HG02798 (cell line): ENCODE measurements around the gene DPH2.

Source experiments
- ATAC-seq: cut with Tn5 transposase; IDR thresholded peaks from one replicate; pipeline ENCODE4 v1.9.1; 2021; ENCODE audit warnings: mild to moderate bottlenecking; ENCODE audit not compliant: unreplicated experiment, poor library complexity

DPH2 gene

DNA sequence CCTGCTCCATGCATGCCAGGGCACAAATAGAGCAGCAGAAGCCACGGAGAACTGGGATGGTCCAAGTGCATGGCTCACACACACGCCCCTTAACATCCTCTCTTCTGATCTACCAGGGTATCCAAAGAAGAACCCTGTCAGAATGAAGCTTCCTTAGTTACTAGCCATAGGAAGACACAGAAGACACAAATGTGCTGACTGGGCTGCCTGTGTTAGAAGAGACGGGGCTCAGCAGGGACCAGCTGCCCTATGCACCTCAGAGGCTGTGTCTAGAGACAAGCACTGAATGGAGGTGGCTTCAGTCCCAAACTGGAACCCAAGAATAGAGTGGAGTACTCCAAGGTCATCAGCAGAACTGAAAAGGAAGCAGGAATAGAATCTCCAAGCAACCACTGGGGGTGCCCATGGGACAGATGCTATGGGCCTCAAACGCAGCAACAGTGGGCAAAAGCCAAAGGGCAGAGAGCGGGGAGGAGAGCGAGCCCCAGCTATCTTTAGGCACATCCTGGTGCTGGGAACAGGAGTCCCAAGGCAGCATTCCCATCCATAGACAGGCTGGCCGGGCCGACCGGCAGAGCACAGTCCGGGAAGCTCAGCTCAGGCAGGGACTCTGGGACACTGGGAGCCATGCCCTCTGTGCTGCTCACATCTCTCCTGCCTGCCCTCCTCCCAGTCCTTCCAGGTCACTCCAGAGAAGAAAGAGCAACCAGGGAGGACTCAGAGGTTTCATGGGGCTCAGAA is 51.9 kb downstream of the DPH2 start:
- no peak for ATAC-seq
